GM23338 (cell line): Measurements from ENCODE around the gene HOXC9.

Source experiments
- CREB1 ChIP-seq: fragments of 250-450 bp; sonication (Bioruptor Pico); IDR thresholded peaks from 2 replicates; pipeline ENCODE4 v1.5.0; 2020; ENCODE audit warnings: low read depth, mild to moderate bottlenecking, moderate library complexity
- EZH2 ChIP-seq: fragments of 200-600 bp; sonication (generic); IDR thresholded peaks from one replicate; pipeline ENCODE4 v1.8.0; 2017; ENCODE audit warnings: antibody characterized with exemption, mild to moderate bottlenecking, low read depth; ENCODE audit not compliant: unreplicated experiment
- JUNB ChIP-seq: IDR thresholded peaks from one replicate; pipeline ENCODE4 v1.6.1; 2016; ENCODE audit warnings: antibody characterized with exemption; ENCODE audit not compliant: unreplicated experiment
- POLR2AphosphoS5 ChIP-seq: IDR thresholded peaks from 2 replicates; pipeline ENCODE4 v1.6.1; 2016; ENCODE audit warnings: antibody characterized with exemption, low read depth
- ZNF114 ChIP-seq: fragments of 250-450 bp; sonication (Bioruptor Pico); IDR thresholded peaks from 2 replicates; pipeline ENCODE4 v1.5.0; 2020; ENCODE audit warnings: mild to moderate bottlenecking, moderate library complexity
- TF ChIP-seq, protein P1 (sequence below), 2 experiments: fragments of 200-600 bp in 1 of 2; sonication (generic) in 1 of 2; conservative IDR thresholded peaks; 2 replicates each; pipeline versions ENCODE4 v1.5.1 to v1.6.1; 2016 to 2017; ENCODE audit warnings: antibody characterized with exemption in 2 of 2, low read depth in 2 of 2, mild to moderate bottlenecking in 2 of 2, moderate library complexity in 1 of 2
- TF ChIP-seq, protein P2 (sequence below): IDR thresholded peaks from 2 replicates; pipeline ENCODE4 v1.6.1; 2016; ENCODE audit warnings: antibody characterized with exemption
- TF ChIP-seq, protein P3 (sequence below): IDR thresholded peaks from one replicate; pipeline ENCODE4 v1.6.1; 2018; ENCODE audit warnings: antibody characterized with exemption; ENCODE audit not compliant: unreplicated experiment

DNA sequence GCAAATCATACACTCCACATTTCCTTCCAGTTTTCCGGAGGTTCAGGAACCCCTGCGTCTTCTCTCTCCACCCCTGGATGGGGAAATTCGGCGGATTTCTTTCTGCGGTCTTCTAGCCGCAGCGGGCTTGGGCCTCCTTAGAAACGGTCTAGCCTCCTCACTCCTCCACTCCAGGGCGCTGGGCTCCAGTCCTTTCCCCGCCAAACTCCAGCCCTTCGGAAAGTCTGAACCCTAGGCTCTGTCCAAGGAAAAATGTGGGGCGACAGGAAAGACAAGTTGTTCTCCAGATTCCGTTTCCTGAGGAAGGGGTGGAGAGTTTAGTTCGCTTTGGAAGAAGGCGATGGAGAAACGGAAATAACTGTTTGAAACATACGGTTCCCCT is 16.4 kb upstream of the HOXC9 start:
- TF ChIP-seq ZNF114 (CRISPR knock-in tag) (no peak), JUNB (no peak), EZH2 (no peak), CREB1 (no peak), POLR2AphosphoS5 (no peak)
- TF ChIP-seq, protein P1, sequence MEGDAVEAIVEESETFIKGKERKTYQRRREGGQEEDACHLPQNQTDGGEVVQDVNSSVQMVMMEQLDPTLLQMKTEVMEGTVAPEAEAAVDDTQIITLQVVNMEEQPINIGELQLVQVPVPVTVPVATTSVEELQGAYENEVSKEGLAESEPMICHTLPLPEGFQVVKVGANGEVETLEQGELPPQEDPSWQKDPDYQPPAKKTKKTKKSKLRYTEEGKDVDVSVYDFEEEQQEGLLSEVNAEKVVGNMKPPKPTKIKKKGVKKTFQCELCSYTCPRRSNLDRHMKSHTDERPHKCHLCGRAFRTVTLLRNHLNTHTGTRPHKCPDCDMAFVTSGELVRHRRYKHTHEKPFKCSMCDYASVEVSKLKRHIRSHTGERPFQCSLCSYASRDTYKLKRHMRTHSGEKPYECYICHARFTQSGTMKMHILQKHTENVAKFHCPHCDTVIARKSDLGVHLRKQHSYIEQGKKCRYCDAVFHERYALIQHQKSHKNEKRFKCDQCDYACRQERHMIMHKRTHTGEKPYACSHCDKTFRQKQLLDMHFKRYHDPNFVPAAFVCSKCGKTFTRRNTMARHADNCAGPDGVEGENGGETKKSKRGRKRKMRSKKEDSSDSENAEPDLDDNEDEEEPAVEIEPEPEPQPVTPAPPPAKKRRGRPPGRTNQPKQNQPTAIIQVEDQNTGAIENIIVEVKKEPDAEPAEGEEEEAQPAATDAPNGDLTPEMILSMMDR (conservative IDR thresholded peaks at IDR 0.05; ENCODE audit: low read depth in 2 of 2) = no peak
- TF ChIP-seq, protein P2, sequence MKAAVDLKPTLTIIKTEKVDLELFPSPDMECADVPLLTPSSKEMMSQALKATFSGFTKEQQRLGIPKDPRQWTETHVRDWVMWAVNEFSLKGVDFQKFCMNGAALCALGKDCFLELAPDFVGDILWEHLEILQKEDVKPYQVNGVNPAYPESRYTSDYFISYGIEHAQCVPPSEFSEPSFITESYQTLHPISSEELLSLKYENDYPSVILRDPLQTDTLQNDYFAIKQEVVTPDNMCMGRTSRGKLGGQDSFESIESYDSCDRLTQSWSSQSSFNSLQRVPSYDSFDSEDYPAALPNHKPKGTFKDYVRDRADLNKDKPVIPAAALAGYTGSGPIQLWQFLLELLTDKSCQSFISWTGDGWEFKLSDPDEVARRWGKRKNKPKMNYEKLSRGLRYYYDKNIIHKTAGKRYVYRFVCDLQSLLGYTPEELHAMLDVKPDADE = no peak
- TF ChIP-seq, protein P3, sequence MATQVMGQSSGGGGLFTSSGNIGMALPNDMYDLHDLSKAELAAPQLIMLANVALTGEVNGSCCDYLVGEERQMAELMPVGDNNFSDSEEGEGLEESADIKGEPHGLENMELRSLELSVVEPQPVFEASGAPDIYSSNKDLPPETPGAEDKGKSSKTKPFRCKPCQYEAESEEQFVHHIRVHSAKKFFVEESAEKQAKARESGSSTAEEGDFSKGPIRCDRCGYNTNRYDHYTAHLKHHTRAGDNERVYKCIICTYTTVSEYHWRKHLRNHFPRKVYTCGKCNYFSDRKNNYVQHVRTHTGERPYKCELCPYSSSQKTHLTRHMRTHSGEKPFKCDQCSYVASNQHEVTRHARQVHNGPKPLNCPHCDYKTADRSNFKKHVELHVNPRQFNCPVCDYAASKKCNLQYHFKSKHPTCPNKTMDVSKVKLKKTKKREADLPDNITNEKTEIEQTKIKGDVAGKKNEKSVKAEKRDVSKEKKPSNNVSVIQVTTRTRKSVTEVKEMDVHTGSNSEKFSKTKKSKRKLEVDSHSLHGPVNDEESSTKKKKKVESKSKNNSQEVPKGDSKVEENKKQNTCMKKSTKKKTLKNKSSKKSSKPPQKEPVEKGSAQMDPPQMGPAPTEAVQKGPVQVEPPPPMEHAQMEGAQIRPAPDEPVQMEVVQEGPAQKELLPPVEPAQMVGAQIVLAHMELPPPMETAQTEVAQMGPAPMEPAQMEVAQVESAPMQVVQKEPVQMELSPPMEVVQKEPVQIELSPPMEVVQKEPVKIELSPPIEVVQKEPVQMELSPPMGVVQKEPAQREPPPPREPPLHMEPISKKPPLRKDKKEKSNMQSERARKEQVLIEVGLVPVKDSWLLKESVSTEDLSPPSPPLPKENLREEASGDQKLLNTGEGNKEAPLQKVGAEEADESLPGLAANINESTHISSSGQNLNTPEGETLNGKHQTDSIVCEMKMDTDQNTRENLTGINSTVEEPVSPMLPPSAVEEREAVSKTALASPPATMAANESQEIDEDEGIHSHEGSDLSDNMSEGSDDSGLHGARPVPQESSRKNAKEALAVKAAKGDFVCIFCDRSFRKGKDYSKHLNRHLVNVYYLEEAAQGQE = no peak
